ENCODE data around the gene PYCR2. TPM values are rescaled to one million over a fixed set of nuclear protein-coding genes. Genes with fewer than 3 reads are reported as not detected.
A peak's percentile ranks its signal among the peaks of the same experiment; 100 is the strongest.

The PYCR2 gene
- total RNA-seq, 1 donor from 2014 or later: 19.5 TPM

- FAIRE-seq: no peak
- TF ChIP-seq CTCF (IDR thresholded peaks at IDR 0.05; ENCODE audit: insufficient read depth, low read length, severe bottlenecking): no peak
- no peak for DNase-seq (ENCODE audit: low read depth)
- no peaks in the 10 kb centered on the region for H3K36me3 ChIP-seq (ENCODE audit: control insufficient read depth, insufficient read depth, low read length)
- H3K4me3 ChIP-seq (ENCODE audit: low read depth, low read length): no peak overlapping the region
- H3K27me3 ChIP-seq (ENCODE audit: control insufficient read depth, insufficient read depth, low read length): peaks cover 5% of the 10 kb centered on the region
These were observed 21.5 kb upstream of the PYCR2 start for GRCh38 chr1:225945564-225945963.

- FAIRE-seq: no peak
- peaks cover 3% of the 10 kb centered on the region for H3K27me3 ChIP-seq (ENCODE audit: control insufficient read depth, insufficient read depth, low read length)
These were observed 20.9 kb upstream of the PYCR2 start for GRCh38 chr1:225944951-225945350.

GRCh38 chr1:225944387-225944786 is 20.3 kb upstream of the PYCR2 start:
- H3K27me3 ChIP-seq (ENCODE audit: control insufficient read depth, insufficient read depth, low read length): peaks cover 3% of the 10 kb centered on the region
- DNase-seq (ENCODE audit: low read depth) (peak; percentile 13), FAIRE-seq (no peak)
- no peaks in the 10 kb centered on the region for H3K36me3 ChIP-seq (ENCODE audit: control insufficient read depth, insufficient read depth, low read length)
- no peak for TF ChIP-seq CTCF (IDR thresholded peaks at IDR 0.05; ENCODE audit: insufficient read depth, low read length, severe bottlenecking)
- H3K4me3 ChIP-seq (ENCODE audit: low read depth, low read length): no peak overlapping the region

More at GRCh38 chr1:225944951-225945350, 20.9 kb upstream of the PYCR2 start:
- DNase-seq (ENCODE audit: low read depth): no peak
- Histone ChIP-seq H3K36me3 (ENCODE audit: control insufficient read depth, insufficient read depth, low read length) (no peaks in the 10 kb centered on the region), H3K4me3 (ENCODE audit: low read depth, low read length) (no peak overlapping the region)
- TF ChIP-seq CTCF (IDR thresholded peaks at IDR 0.05; ENCODE audit: insufficient read depth, low read length, severe bottlenecking): no peak

GRCh38 chr1:225943582-225943981 is 19.5 kb upstream of the PYCR2 start:
- H3K4me3 ChIP-seq (ENCODE audit: low read depth, low read length): no peak overlapping the region
- FAIRE-seq: no peak
- no peak for DNase-seq (ENCODE audit: low read depth)
- TF ChIP-seq CTCF (IDR thresholded peaks at IDR 0.05; ENCODE audit: insufficient read depth, low read length, severe bottlenecking): no peak
- no peaks in the 10 kb centered on the region for H3K27me3 ChIP-seq (ENCODE audit: control insufficient read depth, insufficient read depth, low read length)
- no peaks in the 10 kb centered on the region for H3K36me3 ChIP-seq (ENCODE audit: control insufficient read depth, insufficient read depth, low read length)

GRCh38 chr1:225942574-225942973 is 18.5 kb upstream of the PYCR2 start:
- FAIRE-seq (no peak), DNase-seq (ENCODE audit: low read depth) (no peak)
- Histone ChIP-seq H3K36me3 (ENCODE audit: control insufficient read depth, insufficient read depth, low read length) (no peaks in the 10 kb centered on the region), H3K4me3 (ENCODE audit: low read depth, low read length) (no peak overlapping the region), H3K27me3 (ENCODE audit: control insufficient read depth, insufficient read depth, low read length) (no peaks in the 10 kb centered on the region)
- no peak for TF ChIP-seq CTCF (IDR thresholded peaks at IDR 0.05; ENCODE audit: insufficient read depth, low read length, severe bottlenecking)

- no peaks in the 10 kb centered on the region for H3K27me3 ChIP-seq (ENCODE audit: control insufficient read depth, insufficient read depth, low read length)
- H3K4me3 ChIP-seq (ENCODE audit: low read depth, low read length): no peak overlapping the region
- no peaks in the 10 kb centered on the region for H3K36me3 ChIP-seq (ENCODE audit: control insufficient read depth, insufficient read depth, low read length)
- DNase-seq (ENCODE audit: low read depth): no peak
- FAIRE-seq: no peak
- no peak for TF ChIP-seq CTCF (IDR thresholded peaks at IDR 0.05; ENCODE audit: insufficient read depth, low read length, severe bottlenecking)
These were observed 17.8 kb upstream of the PYCR2 start for GRCh38 chr1:225941942-225942222.
